A204.1 (cell line): ENCODE measurements around the gene EPS8L2.

ENCODE experiments used
- FAIRE-seq: peaks from 2 replicates; lab custom pipeline; 2012; peaks lifted over from hg19 to GRCh38; lab: Jason Lieb, UNC

EPS8L2 gene

DNA sequence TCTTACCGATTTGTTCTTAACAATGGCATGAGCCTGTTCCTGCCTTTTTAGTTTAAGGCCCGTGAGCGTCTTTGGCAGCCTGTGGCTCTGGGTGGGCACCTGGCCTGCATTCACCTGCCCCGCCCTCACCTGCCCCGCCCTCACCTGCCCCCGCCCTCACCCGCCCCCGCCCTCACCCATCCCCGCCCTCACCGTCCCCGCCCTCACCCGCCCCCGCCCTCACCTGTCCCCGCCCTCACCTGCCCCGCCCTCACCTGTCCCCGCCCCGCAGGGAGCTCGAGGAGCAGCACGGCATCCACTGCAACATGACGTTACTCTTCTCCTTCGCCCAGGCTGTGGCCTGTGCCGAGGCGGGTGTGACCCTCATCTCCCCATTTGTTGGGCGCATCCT is 57.0 kb downstream of the EPS8L2 start:
- no peak for FAIRE-seq

DNA sequence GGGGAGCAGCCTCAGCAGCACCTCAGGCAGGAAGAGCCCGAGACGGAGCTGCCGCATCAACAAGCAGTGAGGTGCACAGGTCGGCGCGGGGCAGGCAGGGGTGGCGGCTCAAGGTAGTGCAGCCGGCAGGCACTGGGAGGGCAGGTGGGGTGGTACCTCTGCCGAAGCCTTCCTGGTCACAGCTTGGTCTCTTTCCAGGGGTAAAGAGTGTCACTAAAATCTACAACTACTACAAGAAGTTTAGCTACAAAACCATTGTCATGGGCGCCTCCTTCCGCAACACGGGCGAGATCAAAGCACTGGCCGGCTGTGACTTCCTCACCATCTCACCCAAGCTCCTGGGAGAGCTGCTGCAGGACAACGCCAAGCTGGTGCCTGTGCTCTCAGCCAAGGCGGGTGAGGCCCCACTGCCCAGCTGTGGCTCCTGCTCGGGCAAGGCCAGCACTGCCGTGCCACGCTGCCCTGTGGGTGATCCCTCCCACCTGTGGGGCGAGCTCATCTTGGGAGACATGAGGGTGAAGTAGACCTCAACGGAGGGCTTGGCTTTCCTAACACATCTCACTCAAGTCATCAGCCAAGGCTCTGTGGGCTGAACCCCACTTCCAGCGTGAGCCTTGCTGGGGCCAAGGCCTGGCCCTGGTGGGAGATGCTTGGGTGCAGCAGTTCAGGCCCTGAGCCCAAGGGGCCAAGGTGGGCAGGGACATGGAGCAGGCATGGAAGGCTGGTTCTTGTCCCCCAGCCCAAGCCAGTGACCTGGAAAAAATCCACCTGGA is 57.7 kb downstream of the EPS8L2 start:
- FAIRE-seq: no peak

GRCh38 chr11:764322-765024 is 58.4 kb downstream of the EPS8L2 start:
- FAIRE-seq: no peak

DNA sequence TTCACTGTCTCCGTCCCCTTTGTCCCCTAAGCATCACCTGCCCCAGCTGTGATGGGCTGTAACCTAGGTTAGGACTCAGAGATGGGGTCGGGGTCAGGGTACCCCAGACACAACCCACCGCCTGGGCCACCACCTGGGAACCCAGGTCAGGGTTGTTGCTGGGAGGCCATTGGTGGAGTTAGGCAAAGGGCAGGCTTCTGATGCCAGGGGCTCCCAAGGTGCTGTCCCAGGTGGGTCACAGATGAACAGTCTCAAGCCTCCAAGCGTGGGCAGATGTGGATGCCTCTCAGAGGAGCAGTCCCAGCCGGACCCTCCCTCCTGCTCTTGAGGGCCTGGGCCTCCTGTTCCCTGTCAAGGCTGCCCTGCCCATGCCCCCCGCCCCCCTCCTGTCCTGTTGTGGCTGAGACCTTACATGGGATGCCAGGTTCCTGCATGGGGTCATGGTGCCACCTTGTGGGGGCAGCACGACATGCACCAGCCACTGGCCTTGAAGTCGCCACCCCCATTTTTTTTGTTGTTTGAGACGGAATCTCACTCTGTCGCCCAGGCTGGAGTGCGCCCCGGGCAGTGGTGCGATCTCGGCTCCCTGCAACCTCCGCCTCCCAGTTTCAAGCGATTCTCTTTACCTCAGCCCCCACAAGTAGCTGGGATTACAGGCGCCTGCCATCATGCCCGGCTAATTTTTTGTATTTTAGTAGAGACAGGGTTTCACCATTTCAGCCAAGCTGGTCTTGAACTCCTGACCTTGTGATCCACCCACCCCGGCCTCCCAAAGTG is 59.2 kb downstream of the EPS8L2 start:
- FAIRE-seq: no peak

DNA sequence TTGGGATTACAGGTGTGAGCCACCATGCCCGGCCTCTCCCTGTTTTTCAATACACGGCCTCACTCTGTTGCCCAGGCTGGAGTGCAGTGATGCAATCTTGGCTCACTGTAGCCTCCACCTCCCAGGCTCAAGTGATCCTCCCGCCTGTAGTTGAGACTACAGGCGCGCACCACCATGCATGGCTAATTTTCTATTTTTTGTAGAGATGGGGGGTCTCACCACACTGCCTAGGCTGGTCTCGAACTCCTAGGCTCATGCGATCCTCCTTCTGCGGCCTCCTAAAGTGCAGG is 59.7 kb downstream of the EPS8L2 start:
- FAIRE-seq: no peak

DNA sequence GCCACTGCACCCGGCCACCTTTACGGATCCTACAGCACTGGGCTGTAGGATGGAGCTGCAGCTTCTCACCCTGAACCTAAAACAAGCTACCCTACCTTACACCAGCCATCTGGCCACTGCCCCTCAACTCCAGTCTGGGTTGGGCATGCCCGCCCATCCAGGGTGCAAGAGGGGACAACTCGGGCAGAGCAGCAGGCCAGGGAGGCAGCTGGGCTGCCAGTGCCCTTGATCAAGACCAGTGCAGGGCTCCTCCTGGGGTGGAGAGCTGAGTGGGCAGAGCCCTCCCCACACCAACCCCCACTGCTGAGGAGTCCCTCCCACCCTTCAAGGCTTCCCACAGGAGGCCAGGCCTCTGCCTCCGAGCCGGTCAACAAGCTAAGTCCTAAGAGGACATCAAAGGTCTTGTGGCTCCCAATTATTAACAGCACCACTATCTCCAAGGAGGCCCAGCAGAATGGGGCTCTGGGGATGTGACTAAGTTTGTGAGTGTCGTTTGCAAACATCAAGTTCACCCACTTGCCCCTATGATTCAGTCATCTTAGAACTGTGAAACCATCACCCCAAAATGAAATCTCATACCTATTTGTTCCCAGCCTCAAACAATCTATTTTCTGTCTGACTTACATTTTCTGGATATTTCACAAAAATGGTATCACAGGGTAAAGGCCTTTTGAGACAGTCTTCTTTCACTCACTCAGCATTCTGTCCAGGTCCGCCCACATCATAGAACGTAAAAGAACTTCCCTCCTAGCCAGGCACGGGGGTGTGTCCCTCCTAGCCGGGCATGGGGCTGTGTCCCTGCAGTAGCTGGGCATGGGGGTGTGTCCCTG is 60.3 kb downstream of the EPS8L2 start:
- no peak for FAIRE-seq

DNA sequence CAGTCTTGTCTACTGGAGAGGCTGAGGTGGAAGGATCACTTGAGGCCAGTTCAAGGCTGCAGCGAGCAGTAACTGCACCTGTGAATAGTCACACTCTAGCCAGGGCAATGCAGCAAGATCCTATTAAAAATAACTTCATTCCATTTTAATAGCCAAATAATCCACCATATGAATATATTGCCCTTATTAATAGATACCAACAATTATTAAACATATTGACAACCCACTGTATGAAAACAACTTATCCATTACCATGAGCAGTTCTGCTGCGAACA is 60.8 kb downstream of the EPS8L2 start:
- FAIRE-seq: no peak

GRCh38 chr11:767238-767637 is 61.2 kb downstream of the EPS8L2 start:
- FAIRE-seq: no peak

DNA sequence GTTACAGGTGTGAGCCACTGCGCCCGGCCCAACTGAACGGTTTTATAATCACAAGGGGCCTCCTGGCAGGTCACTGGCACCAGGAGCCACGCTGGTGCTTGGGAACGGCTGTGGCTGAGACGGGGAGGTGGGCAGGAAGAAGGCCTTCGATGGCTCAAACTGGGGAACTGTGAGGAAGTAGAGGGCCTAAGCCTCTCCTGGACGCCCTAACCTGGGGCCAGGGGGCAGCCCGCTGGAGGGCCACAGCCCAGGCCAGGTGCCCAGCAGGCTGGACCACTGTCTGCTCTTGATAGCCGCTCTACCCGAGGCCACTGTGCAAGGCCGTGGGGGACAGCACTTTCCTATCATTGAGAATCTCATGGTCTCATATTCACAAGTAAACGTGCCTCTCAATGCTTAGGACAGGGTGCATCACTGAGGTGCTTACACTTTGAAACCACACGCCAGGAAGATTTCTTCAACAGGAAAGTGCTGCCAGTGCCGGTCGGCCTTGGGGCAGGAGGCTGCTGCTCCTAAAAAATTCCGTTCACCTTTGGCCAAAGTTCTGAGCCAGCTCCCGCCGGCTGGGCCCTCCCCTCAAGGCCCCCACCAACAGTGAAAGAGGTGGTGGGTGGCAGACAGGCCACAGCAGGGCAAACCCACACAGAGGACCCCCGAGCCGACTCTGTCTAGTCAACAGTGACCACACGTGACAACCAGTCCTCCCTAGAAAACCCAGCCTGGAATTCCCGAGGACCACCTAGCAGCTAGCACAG is 64.0 kb downstream of the EPS8L2 start:
- no peak for FAIRE-seq

DNA sequence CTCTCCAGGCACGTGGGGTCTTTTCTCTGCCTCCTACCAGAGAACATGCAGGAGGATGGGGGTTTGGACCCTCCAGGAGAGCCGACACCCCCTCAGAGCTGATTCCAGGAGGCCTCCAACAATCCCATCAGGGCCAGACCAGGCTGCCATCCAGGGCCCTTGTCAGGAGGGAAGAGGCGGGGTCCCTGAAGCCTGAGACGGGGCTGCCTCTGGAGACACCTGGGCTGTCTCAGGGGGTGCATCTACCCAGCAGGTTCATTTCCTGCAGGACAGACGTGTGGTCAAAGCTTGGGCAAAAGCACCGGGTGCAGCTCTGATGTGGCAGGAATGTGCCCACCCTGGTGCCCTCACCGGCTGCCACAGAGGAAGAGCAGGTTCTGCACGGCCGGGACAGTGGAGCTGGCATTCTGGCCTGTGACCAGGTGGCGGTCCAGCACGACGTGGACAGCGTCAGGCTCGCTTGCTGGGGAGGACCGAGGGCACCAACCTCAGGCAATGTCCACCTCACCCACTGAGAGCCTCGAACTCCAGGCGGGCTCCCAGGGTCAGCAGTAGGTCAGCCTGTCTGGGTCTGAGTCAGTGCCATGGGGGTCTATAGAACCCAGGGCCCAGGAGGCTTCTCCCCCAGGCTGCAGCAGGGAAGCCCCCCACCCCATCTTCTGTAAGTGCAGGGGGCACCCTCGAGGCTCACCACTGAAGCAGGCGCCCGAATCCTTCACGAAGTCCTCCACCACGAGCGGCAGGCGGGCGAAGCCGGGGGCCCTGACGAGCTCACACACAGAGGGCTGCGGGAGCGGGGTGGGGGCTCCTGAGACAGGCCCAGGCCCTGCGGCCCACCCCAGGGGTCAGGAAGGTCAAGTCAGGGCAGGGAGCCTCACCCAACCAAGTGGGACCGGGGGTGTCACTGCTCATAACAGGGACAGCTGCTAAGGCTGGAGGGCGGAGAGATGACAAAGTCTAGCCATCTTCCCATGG is 64.9 kb downstream of the EPS8L2 start:
- no peak for FAIRE-seq

DNA sequence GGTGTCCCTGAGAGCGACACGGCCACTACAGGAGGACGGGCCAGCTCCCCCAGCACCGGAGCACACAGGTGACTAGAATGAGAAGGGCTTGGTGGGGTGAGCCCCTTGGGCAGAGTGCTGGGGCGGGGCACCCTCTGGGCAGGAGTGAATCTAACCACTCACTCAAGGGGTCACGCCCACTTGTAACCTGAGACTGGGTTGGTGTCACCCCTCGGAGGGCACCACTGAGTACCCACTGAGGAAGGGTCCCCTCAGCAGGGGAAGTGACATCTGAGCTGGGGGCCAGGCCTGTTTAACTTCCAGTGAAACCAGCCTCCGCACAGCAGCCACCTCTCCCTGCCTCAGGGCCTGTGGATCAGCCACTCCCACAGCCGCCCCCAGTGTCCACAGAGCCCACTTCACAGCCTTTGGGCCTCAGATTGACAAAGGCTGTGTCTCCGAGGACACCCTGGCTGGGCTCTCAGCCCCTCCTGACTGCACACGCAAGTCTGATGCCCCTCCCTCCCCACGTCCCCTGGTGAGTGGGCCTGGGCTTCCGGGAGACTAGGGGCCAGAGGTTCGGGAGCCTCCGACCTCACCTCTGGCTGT is 65.7 kb downstream of the EPS8L2 start:
- FAIRE-seq: no peak

DNA sequence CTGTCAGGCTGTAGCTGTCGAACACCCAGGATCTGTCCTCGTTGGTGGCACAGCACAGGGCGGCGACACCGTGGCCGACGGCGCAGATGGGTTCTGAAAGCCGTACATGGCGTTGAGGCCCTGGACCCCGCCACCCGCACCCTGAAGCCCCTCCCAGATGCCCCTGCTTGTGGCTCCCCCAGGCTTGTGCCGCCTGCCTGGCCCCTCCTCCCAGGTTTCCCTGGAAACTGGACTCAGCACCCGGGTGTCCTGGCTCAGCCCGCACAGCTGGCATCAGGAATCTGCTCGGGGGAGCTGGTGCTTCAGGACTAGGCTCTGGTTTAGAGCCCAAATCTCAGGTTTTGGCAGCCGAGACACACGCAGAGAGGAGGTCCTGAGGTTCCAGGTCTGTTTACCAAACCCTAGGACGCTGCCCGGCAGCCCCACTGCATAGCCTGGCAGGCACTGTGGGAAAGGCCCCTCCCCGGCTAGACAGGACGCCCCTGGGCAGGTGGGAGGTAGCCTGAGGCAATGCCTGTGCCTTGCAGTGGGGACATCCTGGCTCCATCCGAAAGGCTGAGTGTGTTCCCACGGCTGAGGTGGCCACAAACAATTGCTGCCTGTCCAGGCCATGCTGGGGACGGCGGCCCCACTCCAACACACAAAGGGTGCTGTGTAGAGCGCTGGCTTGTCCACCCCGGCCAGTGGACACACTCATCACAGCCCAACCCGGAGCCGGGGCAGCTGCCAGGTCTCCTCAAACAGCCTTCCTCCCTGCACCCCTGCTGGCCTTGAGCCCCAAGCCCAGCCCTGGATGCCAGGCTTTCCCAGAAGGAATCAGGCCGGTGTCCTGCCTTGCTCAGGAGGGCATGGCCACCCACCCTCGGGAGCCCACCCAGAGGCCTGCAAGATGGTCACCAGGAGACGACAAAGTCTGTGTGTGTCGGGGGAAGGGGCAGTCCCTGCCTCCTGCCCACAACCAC is 66.7 kb downstream of the EPS8L2 start:
- no peak for FAIRE-seq

DNA sequence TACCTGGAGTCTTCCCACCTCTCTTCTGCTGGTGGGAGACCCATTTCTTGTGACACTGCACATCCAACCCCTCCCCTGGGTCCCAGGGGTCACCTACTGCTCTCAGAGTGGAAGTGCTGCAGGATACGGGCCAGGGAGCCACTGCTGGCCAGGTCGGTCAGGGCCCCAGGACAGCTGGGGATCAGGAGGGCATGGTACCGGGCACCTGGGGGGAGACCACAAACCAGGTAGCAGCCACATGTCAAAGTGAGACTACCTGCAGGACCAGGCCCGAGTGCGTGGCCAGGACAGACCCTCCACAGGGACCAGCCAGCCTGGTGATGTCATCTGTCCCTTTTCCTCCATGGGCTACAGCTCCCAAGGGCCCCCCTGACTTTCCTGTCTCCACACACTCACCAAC is 67.4 kb downstream of the EPS8L2 start:
- no peak for FAIRE-seq

DNA sequence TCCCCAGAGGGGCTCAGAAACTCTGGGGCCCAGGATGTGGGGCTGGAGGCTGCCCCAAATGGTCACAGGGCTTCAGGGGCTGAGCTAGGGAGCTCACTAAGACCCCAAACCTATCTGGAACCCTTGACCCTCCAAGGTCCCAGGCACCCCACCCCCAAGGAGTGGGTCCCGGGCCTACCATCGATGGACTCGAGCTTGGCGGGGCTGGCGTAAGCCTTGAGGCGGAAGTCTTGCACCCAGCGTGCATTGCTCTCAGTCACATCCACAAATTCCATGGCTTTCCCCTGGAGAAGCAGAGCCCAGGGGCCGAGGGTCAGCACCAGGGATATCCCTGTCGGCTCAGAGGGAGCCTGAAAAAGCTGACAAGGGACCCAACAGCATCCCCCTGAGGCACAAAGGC is 67.8 kb downstream of the EPS8L2 start:
- no peak for FAIRE-seq

- no peak for FAIRE-seq
Observed at GRCh38 chr11:774873-775592, 69.0 kb downstream of the EPS8L2 start.

DNA sequence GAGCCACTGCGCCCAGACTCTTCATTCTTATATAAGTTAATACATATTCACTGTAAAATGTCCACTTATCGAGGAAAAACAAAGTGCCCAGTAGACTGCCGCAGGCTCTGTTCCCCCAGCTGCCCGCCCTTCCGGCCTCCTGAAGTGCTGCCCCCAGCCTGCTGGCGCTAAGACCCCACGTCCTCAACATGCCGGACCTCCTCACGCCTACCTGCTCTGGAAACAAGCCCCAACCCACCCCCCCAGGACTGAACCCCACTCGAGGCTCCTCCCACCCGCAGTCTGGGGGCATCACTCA is 70.2 kb downstream of the EPS8L2 start:
- FAIRE-seq: no peak

DNA sequence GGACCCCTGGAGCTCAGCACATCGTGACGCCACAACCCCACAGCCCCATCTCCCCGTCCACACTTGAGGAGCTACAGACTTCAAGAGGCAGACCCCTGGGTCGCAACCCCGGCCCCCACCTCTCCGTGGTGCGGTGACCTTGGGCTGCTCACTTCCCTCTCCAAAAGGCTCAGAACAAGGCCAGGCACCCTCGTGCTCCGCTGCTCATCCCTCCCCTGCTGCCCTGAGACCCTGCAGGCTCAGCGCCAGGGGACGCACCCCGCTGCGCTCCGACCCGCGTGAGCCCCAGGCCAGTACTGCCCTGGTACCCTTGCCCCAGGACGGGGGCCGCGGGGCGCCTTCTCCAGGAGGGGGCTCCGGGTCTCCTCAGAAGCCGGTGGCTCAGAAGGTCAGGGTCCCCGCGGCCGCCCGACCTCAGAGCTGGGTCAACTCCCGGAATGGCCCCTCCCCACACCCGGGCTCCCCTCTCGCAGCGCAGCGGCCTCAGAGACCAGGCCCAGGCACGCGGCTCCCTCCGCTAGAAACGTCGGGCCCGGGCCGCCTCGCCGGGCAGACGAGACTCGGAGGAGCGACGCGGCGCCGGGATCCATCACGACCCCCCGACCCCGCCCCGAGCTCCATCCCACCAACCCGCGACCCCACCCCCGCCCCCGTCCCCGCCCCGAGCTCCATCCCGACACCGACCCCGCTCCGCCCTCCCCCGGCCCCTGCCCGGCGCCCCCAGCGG is 70.7 kb downstream of the EPS8L2 start:
- no peak for FAIRE-seq
